ENCODE measurements around the gene ADAP1.
"Not testable (repeated sequence)": the region's sequence is repeated elsewhere in the genome, so short reads cannot be mapped to it uniquely, and the experiment has no call there.

The ADAP1 gene

DNA sequence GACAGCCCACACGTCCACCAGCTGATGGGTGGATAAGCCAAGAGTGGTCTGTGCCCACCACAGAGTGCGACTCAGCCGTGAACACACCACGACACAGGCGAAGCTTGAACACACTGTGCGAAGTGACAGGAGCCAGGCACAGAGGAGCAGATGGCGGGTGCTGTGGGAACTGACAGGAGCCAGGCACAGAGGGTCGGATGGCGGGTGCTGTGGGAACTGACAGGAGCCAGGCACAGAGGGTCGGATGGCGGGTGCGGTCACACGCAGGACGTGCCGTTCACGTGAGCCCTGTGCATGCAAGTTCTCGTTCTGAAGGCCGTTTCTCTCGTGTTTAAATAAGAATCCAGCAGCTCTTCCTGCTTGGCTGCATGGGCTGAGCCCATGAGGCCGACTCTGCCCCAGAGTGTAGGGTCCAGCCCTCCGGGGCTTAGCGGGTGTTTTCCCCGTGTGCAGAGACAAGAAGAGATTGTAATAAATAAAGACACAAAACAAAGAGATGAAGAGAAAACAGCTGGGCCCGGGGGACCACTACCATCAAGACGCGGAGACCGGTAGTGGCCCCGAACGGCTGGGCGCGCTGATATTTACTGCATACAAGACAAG is 5.9 kb upstream of the ADAP1 start:
- DNase-seq (ENCODE audit: low read depth), result no peak
- no peak overlapping the region for H3K4me3 ChIP-seq (ENCODE audit: low read depth, low read length)
- TF ChIP-seq, protein P1, sequence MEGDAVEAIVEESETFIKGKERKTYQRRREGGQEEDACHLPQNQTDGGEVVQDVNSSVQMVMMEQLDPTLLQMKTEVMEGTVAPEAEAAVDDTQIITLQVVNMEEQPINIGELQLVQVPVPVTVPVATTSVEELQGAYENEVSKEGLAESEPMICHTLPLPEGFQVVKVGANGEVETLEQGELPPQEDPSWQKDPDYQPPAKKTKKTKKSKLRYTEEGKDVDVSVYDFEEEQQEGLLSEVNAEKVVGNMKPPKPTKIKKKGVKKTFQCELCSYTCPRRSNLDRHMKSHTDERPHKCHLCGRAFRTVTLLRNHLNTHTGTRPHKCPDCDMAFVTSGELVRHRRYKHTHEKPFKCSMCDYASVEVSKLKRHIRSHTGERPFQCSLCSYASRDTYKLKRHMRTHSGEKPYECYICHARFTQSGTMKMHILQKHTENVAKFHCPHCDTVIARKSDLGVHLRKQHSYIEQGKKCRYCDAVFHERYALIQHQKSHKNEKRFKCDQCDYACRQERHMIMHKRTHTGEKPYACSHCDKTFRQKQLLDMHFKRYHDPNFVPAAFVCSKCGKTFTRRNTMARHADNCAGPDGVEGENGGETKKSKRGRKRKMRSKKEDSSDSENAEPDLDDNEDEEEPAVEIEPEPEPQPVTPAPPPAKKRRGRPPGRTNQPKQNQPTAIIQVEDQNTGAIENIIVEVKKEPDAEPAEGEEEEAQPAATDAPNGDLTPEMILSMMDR (IDR thresholded peaks at IDR 0.05; ENCODE audit: low read depth, low read length, missing control alignments), result no peak

DNA sequence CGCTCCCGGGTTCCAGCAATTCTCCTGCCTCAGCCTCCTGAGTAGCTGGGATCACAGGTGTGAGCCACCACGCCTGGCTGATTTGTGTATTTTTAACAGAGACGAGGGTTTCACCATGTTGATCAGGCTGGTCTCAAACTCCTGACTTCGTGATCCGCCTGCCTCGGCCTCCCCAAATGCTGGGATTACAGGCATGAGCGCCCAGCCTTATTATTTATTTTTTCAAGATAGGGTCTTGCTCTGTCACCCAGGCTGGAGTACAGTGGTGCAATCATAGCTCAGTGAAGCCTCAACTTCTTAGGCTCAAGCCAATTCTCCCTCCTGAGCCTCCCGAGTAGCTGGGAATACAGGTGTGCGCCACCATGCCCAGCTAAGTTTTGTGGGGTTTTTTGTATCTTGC is 5.3 kb upstream of the ADAP1 start:
- not testable (repeated sequence) for H3K4me3 ChIP-seq (ENCODE audit: low read depth, low read length); DNase-seq (ENCODE audit: low read depth)

DNA sequence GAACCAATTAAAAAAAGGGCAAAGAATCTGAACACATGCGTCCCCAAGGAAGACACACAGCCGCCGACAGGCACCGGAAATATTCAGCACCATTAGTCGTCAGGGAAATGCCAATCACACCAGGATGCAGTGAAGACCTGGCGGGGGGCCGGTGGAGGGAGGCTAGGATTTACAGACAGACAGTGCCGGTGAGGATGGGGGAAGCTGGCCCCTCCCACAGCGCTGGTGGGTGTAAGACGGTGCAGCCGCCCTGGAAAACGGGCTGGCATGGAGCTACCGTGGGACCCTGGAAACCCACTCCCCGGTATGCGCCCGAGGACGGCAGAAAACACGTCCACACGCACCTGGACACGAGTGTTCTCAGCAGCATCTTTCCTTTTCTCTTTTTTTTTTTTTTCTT is 4.8 kb upstream of the ADAP1 start:
- no peak for DNase-seq (ENCODE audit: low read depth)
- no peak overlapping the region for H3K4me3 ChIP-seq (ENCODE audit: low read depth, low read length)
- TF ChIP-seq, protein P1 (IDR thresholded peaks at IDR 0.05; ENCODE audit: low read depth, low read length, missing control alignments), result no peak

DNA sequence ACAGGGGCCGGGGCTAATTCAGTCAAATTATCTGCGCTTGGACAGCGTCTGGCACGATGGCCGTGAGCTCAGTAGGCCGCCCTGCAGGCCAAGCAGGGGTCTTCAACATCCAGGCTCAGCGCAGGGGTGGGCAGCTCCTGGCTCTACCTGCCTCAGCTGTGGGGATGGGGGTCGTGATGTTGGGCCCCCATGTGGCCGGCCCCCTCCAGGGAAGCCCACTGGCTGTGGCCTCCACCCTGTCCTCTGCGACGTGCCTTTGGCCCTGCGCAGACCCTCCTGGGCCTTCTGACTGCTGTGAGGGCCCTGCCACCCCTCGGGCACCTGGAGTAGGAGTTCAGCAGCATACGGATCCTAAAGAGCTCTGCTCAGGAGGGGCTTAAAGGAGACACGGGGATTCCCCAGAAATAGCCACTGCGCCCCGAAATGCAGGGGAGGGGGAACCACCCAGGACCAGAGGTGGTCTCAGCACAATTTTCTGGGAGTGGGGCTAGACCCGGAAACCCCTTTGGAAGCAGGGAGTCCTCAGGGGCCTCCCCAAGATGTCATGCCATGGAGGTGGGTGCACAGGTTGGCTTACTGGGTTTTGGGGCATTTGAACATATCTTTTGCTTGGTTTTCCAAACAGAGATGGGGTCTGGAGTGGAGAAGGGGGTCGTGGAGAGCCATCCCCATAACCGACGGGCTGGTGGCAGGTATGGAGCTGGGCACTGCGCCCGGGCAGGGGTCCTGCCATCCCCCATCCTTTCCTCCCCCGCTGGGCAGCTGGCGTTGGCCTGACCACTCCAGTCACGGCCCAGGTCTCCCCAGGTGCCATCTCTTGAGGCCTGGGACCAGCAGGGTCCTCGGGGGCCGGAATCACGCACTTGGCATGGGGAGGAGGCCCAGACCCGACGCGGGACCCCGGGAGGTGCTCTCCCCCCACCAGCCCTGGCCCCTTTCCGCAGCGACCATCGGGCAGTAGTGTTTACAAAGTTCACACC is 4.0 kb upstream of the ADAP1 start:
- no peak overlapping the region for H3K4me3 ChIP-seq (ENCODE audit: low read depth, low read length)
- TF ChIP-seq, protein P1 (IDR thresholded peaks at IDR 0.05; ENCODE audit: low read depth, low read length, missing control alignments), result peak; percentile 3
- DNase-seq (ENCODE audit: low read depth), result no peak

DNA sequence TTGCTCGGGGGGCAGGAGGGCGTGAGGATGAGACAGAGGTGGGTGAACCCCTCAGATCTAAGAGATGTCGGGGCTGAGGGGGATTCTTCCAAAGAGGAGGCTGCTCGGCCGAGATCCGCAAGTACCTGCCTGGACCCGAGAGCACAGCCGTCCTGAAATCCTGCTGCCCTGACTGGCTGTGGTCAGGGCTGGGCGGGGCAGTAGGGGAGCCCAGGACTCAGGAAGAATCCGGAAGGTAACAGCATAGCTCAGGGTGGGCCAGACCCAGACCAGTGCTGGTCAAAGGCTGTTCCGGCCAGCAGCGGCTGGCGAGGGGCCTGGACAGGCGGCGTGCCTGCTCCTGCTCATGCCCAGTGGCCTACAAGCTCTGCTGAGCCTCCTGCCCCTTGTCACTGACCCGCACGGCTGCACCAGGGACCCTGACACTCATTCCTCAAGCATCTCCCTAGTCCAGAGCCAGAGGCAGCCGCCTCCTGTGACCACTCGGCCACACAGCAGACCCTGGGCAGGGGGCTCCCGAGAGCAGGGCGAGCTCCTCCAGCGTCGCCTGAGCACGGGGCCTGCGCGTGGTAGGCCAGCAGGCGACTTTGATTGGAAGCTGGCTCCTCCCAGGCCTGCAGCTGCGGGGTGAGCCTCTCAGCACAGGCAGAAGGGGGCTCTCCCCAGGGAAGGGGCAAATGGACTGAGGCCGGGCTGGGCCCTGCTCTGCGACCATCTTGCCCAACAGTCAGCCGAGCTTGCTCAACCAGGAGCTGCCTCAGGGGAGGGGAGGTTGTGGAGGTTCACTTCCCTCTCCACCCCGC is 3.1 kb upstream of the ADAP1 start:
- no peak for DNase-seq (ENCODE audit: low read depth)
- H3K4me3 ChIP-seq (ENCODE audit: low read depth, low read length), result no peak overlapping the region
- TF ChIP-seq, protein P1 (IDR thresholded peaks at IDR 0.05; ENCODE audit: low read depth, low read length, missing control alignments), result no peak

DNA sequence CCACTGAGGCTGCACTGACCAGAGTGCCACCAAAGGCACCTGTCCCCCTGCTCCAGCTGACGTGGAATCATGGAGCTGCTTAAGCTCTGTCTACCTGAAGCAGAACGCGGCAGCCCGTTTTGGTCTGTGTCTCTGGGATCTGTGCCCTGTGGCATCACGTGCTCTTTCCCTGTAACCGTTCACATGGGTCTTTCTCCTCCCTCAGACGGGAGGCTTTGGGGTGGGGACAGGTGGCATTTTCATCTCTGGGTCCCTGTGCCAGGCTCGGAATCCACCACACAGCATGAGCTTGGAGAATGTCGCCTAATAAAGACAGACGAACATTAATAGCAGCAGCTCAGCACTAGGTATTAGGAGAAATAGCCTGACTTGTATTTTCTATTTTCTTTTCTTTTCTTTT is 1.6 kb upstream of the ADAP1 start:
- no peak overlapping the region for H3K4me3 ChIP-seq (ENCODE audit: low read depth, low read length)
- no peak for DNase-seq (ENCODE audit: low read depth)
- TF ChIP-seq, protein P1 (IDR thresholded peaks at IDR 0.05; ENCODE audit: low read depth, low read length, missing control alignments), result no peak

Measured in GM12864 (cell line).